OCI-LY7 (cell line): ENCODE data around the gene MEGF6. TPM values are rescaled to one million over a fixed set of nuclear protein-coding genes. Genes with fewer than 3 reads are reported as not detected.

Experiments
- BruUV-seq: library from RNA; stranded (reverse); fragments of 400-500 nt; replicated peaks from 2 replicates; lab custom pipeline; 2021; lab: Mats Ljungman, UMichigan
- CTCF ChIA-PET: fragments of 300-600 bp; sonication (Branson Sonifier 250); formaldehyde crosslinking; loops from one replicate; lab custom pipeline; 2022; ENCODE audit warnings: antibody characterized with exemption; ENCODE audit not compliant: unreplicated experiment; lab: Charles Lee
- POLR2A ChIA-PET: fragments of 300-600 bp; sonication (Branson Sonifier 250); formaldehyde crosslinking; loops from one replicate; lab custom pipeline; 2022; ENCODE audit warnings: antibody characterized with exemption; lab: Charles Lee
- DNase-seq: peaks from one replicate; pipeline ENCODE4 v3.0.0-alpha.2; 2015; ENCODE audit warnings: low spot score
- H2AFZ ChIP-seq: fragments of 200-600 bp; sonication (generic), shearing (Covaris generic); 2 replicates; pipeline ENCODE4 v1.6.1; 2014; ENCODE audit warnings: mild to moderate bottlenecking, antibody characterized with exemption, low read length, moderate library complexity
- H3K27ac ChIP-seq: fragments of 200-600 bp; sonication (generic); 2 replicates; pipeline ENCODE4 v1.5.1; 2014; ENCODE audit warnings: mixed run types, low read depth, mild to moderate bottlenecking, moderate library complexity, low read length, inconsistent platforms; ENCODE audit not compliant: poor library complexity, severe bottlenecking
- H3K36me3 ChIP-seq: fragments of 200-600 bp; sonication (generic); 2 replicates; pipeline ENCODE4 v1.6.1; 2014; ENCODE audit warnings: mild to moderate bottlenecking, antibody characterized with exemption, low read length, moderate library complexity, mixed read lengths; ENCODE audit not compliant: insufficient read depth
- H3K4me1 ChIP-seq: fragments of 200-600 bp; sonication (generic); 2 replicates; pipeline ENCODE4 v1.5.1; 2014; ENCODE audit warnings: mild to moderate bottlenecking, low read length; ENCODE audit not compliant: insufficient read depth, poor library complexity, severe bottlenecking
- H3K4me2 ChIP-seq: fragments of 200-600 bp; sonication (generic); 2 replicates; pipeline ENCODE4 v1.6.1; 2014; ENCODE audit warnings: mild to moderate bottlenecking, low read length
- H3K4me3 ChIP-seq: fragments of 200-600 bp; sonication (generic); 2 replicates; pipeline ENCODE4 v1.5.1; 2014; ENCODE audit warnings: mild to moderate bottlenecking, low read depth, low read length; ENCODE audit not compliant: poor library complexity, severe bottlenecking
- H3K79me2 ChIP-seq: fragments of 200-600 bp; sonication (generic); 2 replicates; pipeline ENCODE4 v1.6.1; 2016; ENCODE audit warnings: low read depth, mild to moderate bottlenecking, low read length, moderate library complexity, mixed read lengths; ENCODE audit not compliant: insufficient read depth
- H3K9me2 ChIP-seq: fragments of 200-600 bp; sonication (generic); 2 replicates; pipeline ENCODE4 v1.6.1; 2016; ENCODE audit warnings: mild to moderate bottlenecking, low read length, mixed read lengths; ENCODE audit not compliant: insufficient read depth
- H3K9me3 ChIP-seq: fragments of 200-600 bp; sonication (generic); 2 replicates; pipeline ENCODE4 v1.6.1; 2014; ENCODE audit warnings: mild to moderate bottlenecking, mixed run types, low read length, mixed read lengths
- H4K20me1 ChIP-seq: fragments of 200-600 bp; sonication (generic); 2 replicates; pipeline ENCODE4 v1.6.1; 2014; ENCODE audit warnings: mild to moderate bottlenecking, antibody characterized with exemption, low read length, moderate library complexity, mixed read lengths; ENCODE audit not compliant: insufficient read depth
- CTCF ChIP-seq: fragments of 200-600 bp; sonication (generic); conservative IDR thresholded peaks from 2 replicates; pipeline ENCODE4 v1.5.1; 2014; ENCODE audit warnings: mild to moderate bottlenecking, antibody characterized with exemption, low read length, moderate library complexity, mixed read lengths
- EZH2phosphoT487 ChIP-seq: fragments of 200-600 bp; sonication (generic); IDR thresholded peaks from 2 replicates; pipeline ENCODE4 v1.6.1; 2018; ENCODE audit warnings: low read depth, borderline replicate concordance, mild to moderate bottlenecking, mixed run types, antibody characterized with exemption, low read length, moderate library complexity, mixed read lengths
- intact Hi-C: fragments of 100-400 bp; cut with micrococcal nuclease; formaldehyde crosslinking; loops from one replicate; pipeline ENCODE4 v1.10.0; 2022; ENCODE audit not compliant: unreplicated experiment
- total RNA-seq, 2 experiments: library from RNA; depleted of rRNA in 1 of 2; stranded (reverse); fragments of >200 nt in 1 of 2; shearing (Covaris generic) in 1 of 2; gene quantifications; 2 replicates each; pipeline ENCODE4 v1.2.3, GENCODE V29; 2014 to 2022

The MEGF6 gene
- total RNA-seq, 2 experiments from 2014 or later = 0.15 to 0.32 TPM

DNA sequence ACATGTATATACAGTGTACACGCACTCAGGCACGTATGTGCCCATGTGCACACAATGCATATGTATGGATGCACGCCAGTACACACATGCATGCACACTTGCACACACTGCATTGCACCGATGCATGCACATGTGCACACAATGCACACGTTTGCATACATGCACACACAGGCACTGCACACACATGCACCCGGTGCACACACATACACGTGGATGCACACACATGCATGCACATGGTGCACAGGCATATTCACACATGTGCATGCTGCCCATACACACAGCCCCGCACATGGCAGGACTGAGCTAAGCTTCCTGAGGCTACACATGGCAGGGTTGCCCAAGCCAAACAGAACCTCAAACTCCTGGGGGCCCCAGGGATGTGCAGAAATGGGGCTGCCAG is 137.3 kb downstream of the MEGF6 start:
- H4K20me1 ChIP-seq = no peaks in the 10 kb centered on the region
- CTCF ChIA-PET = no interaction called here
- no peaks in the 10 kb centered on the region for H3K36me3 ChIP-seq
- TF ChIP-seq CTCF = no peak
- TF ChIP-seq EZH2phosphoT487 = no peak
- H3K27ac ChIP-seq = no peak overlapping the region
- no peak overlapping the region for H2AFZ ChIP-seq
- no peaks in the 10 kb centered on the region for H3K9me2 ChIP-seq
- H3K4me3 ChIP-seq = no peak overlapping the region
- no peak for DNase-seq
- intact Hi-C loops = no loop called here
- H3K4me2 ChIP-seq = no peak overlapping the region
- H3K9me3 ChIP-seq = no peaks in the 10 kb centered on the region
- H3K79me2 ChIP-seq = no peaks in the 10 kb centered on the region
- POLR2A ChIA-PET = no interaction called here
- no peaks in the 10 kb centered on the region for H3K4me1 ChIP-seq
- BruUV-seq = no TSS peak

- no peak overlapping the region for H2AFZ ChIP-seq
- no peaks in the 10 kb centered on the region for H3K9me3 ChIP-seq
- no peak for DNase-seq
- TF ChIP-seq EZH2phosphoT487 (no peak), CTCF (no peak)
- H3K36me3 ChIP-seq = no peaks in the 10 kb centered on the region
- H4K20me1 ChIP-seq = no peaks in the 10 kb centered on the region
- CTCF ChIA-PET = no interaction called here
- H3K4me1 ChIP-seq = no peaks in the 10 kb centered on the region
- H3K9me2 ChIP-seq = no peaks in the 10 kb centered on the region
- intact Hi-C loops = no loop called here
- H3K79me2 ChIP-seq = no peaks in the 10 kb centered on the region
- no peak overlapping the region for H3K4me3 ChIP-seq
- BruUV-seq = no TSS peak
- H3K4me2 ChIP-seq = no peak overlapping the region
- POLR2A ChIA-PET = no interaction called here
- H3K27ac ChIP-seq = no peak overlapping the region
These were observed 137.9 kb downstream of the MEGF6 start for GRCh38 chr1:3473381-3473844.

DNA sequence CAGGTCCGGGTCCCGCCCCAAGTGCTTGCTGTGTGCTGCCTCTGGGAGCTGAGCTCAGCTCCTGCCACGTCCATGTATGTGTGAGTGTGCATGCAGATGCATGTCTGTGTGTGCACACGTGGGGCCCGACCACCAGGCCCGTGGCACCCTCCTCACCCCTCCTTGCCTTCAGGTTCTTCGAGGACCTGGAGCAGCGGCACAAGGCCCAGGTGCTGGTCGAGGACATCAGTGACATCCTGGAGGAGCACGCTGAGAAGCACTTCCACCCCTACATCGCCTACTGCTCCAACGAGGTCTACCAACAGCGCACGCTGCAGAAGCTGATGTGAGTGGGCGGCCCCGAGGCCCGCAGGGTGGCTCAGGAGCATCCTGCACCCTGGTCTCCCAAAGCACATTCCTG is 138.4 kb downstream of the MEGF6 start:
- H3K4me3 ChIP-seq = no peak overlapping the region
- H3K9me3 ChIP-seq = no peaks in the 10 kb centered on the region
- DNase-seq = no peak
- no peak overlapping the region for H3K27ac ChIP-seq
- no peaks in the 10 kb centered on the region for H3K9me2 ChIP-seq
- no peak overlapping the region for H3K4me2 ChIP-seq
- H2AFZ ChIP-seq = no peak overlapping the region
- POLR2A ChIA-PET = no interaction called here
- no peak for TF ChIP-seq CTCF
- TF ChIP-seq EZH2phosphoT487 = no peak
- H4K20me1 ChIP-seq = no peaks in the 10 kb centered on the region
- no peaks in the 10 kb centered on the region for H3K4me1 ChIP-seq
- CTCF ChIA-PET = no interaction called here
- no peaks in the 10 kb centered on the region for H3K36me3 ChIP-seq
- intact Hi-C loops = no loop called here
- no peaks in the 10 kb centered on the region for H3K79me2 ChIP-seq
- no TSS peak for BruUV-seq
